Measurements from ENCODE around the gene CLDN9.
A peak's percentile ranks its signal among the peaks of the same experiment; 100 is the strongest.

The CLDN9 gene

GRCh38 chr16:2982402-2982801, 30.3 kb upstream of the CLDN9 start:
- TF ChIP-seq, protein P1, sequence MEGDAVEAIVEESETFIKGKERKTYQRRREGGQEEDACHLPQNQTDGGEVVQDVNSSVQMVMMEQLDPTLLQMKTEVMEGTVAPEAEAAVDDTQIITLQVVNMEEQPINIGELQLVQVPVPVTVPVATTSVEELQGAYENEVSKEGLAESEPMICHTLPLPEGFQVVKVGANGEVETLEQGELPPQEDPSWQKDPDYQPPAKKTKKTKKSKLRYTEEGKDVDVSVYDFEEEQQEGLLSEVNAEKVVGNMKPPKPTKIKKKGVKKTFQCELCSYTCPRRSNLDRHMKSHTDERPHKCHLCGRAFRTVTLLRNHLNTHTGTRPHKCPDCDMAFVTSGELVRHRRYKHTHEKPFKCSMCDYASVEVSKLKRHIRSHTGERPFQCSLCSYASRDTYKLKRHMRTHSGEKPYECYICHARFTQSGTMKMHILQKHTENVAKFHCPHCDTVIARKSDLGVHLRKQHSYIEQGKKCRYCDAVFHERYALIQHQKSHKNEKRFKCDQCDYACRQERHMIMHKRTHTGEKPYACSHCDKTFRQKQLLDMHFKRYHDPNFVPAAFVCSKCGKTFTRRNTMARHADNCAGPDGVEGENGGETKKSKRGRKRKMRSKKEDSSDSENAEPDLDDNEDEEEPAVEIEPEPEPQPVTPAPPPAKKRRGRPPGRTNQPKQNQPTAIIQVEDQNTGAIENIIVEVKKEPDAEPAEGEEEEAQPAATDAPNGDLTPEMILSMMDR (IDR thresholded peaks at IDR 0.05; ENCODE audit: extremely low read depth, missing control alignments), result no peak
- no peak for DNase-seq (ENCODE audit: low spot score)

DNA sequence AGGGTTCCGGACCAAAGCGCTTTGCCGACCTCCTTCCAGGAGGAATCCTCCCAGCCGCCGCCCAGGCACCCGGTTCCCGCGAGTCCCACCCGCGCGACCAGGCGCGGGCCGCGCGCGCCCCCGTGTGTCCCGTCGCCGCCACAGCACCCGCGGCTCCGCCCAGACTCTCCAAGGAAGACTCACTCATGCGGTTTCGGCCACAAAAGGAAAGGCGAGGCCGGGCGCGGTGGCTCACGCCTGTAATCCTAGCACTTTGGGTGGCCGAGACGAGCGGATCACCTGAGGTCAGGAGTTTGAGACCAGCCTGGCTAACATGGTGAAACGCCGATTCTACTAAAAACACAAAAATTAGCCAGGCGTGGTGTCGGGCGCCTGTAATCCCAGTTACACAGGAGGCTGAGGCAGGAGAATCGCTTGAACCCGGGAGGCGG, 29.0 kb upstream of the CLDN9 start:
- TF ChIP-seq, protein P1 (IDR thresholded peaks at IDR 0.05; ENCODE audit: extremely low read depth, missing control alignments), result peak; percentile 95
- DNase-seq (ENCODE audit: low spot score), result peak; percentile 91

DNA sequence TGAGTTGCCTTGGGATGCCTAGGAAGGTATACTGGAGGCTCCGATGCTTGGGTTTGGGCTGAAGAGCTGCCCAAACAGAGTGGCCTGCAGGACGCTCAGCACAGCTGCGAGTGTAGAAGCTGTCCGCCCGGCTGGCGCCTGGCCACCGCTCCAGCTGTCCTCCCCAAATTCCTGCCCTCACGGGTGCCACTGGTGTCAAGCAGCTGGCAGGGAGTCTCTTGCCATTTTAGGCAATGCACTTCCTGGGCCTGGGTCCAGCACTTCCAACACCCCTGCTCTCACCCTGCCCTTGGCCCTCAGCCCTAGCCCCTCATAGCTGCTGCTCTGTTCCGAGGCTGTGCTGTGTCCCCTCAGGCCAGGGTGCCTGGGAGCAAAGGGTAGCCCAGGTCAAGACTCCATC, 27.3 kb upstream of the CLDN9 start:
- DNase-seq (ENCODE audit: low spot score), result no peak
- TF ChIP-seq, protein P1 (IDR thresholded peaks at IDR 0.05; ENCODE audit: extremely low read depth, missing control alignments), result no peak

GRCh38 chr16:2985893-2986355, 26.8 kb upstream of the CLDN9 start:
- TF ChIP-seq, protein P1 (IDR thresholded peaks at IDR 0.05; ENCODE audit: extremely low read depth, missing control alignments), result no peak
- DNase-seq (ENCODE audit: low spot score), result no peak

GRCh38 chr16:2986623-2987188, 26.0 kb upstream of the CLDN9 start:
- no peak for DNase-seq (ENCODE audit: low spot score)
- TF ChIP-seq, protein P1 (IDR thresholded peaks at IDR 0.05; ENCODE audit: extremely low read depth, missing control alignments), result no peak

GRCh38 chr16:2987286-2987685, 25.4 kb upstream of the CLDN9 start:
- TF ChIP-seq, protein P1 (IDR thresholded peaks at IDR 0.05; ENCODE audit: extremely low read depth, missing control alignments), result no peak

DNA sequence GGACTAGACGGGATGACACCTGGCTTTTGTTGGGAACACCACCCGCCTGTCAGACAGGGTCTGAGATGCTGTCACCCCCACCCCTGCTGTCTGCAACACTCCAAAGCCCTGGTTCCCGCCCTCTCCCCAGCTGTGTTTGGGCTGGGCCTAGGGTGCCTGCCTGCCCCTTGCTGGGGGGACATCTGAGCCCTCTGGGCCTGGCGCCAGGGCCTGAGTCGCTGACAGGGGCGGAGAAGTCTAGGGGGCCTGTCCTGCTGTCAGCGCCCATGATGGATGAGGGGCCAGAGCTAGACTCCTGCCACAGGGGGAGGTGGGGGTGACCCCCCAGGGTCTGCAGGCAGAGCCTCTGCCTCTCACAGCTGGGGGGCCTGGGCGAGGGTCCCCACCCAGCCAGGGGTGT, 24.9 kb upstream of the CLDN9 start:
- no peak for DNase-seq (ENCODE audit: low spot score)
- TF ChIP-seq, protein P1 (IDR thresholded peaks at IDR 0.05; ENCODE audit: extremely low read depth, missing control alignments), result no peak

More at GRCh38 chr16:2987286-2987685, 25.4 kb upstream of the CLDN9 start:
- DNase-seq (ENCODE audit: low spot score), result no peak

Data from GM20000 (cell line).